RWPE2 (cell line): ENCODE data around the gene PLK3.
"Not testable (repeated sequence)": the region's sequence is repeated elsewhere in the genome, so short reads cannot be mapped to it uniquely, and the experiment has no call there.

Experiments
- ATAC-seq: fragments of 200-7000 bp; cut with Tn5 transposase; 3 replicates; pipeline ENCODE4 v1.9.1; 2021; ENCODE audit warnings: low read depth
- DNase-seq: peaks from one replicate; pipeline ENCODE4 v3.0.0-alpha.2; 2020; ENCODE audit warnings: low spot score
- H3K27ac ChIP-seq: fragments of 450-650 bp; 2 replicates; pipeline ENCODE4 v1.5.1; 2017; ENCODE audit warnings: mild to moderate bottlenecking; ENCODE audit not compliant: poor library complexity, severe bottlenecking
- H3K27me3 ChIP-seq: fragments of 250-450 bp; sonication (Bioruptor Pico); 2 replicates; pipeline ENCODE4 v1.5.1; 2021; ENCODE audit warnings: mild to moderate bottlenecking, moderate library complexity; ENCODE audit not compliant: insufficient read depth, poor library complexity, severe bottlenecking
- H3K36me3 ChIP-seq: fragments of 250-450 bp; sonication (Bioruptor Pico); 2 replicates; pipeline ENCODE4 v1.5.1; 2020; ENCODE audit warnings: low read depth, mild to moderate bottlenecking, moderate library complexity
- H3K4me1 ChIP-seq: fragments of 250-450 bp; sonication (Bioruptor Pico); 2 replicates; pipeline ENCODE4 v1.5.1; 2021; ENCODE audit warnings: mild to moderate bottlenecking, moderate library complexity; ENCODE audit not compliant: insufficient read depth, poor library complexity, severe bottlenecking
- H3K4me3 ChIP-seq: fragments of 250-450 bp; sonication (Bioruptor Pico); 2 replicates; pipeline ENCODE4 v1.5.1; 2021; ENCODE audit warnings: mild to moderate bottlenecking, moderate library complexity; ENCODE audit not compliant: severe bottlenecking
- H3K9me3 ChIP-seq: fragments of 250-450 bp; sonication (Bioruptor Pico); 2 replicates; pipeline ENCODE4 v1.5.1; 2021; ENCODE audit warnings: mild to moderate bottlenecking, moderate library complexity; ENCODE audit not compliant: severe bottlenecking
- TF ChIP-seq, protein P1 (sequence below): fragments of 450-650 bp; IDR thresholded peaks from one replicate; pipeline ENCODE4 v1.5.1; 2017; ENCODE audit warnings: mild to moderate bottlenecking, moderate library complexity; ENCODE audit not compliant: poor library complexity, severe bottlenecking

Gene PLK3

DNA sequence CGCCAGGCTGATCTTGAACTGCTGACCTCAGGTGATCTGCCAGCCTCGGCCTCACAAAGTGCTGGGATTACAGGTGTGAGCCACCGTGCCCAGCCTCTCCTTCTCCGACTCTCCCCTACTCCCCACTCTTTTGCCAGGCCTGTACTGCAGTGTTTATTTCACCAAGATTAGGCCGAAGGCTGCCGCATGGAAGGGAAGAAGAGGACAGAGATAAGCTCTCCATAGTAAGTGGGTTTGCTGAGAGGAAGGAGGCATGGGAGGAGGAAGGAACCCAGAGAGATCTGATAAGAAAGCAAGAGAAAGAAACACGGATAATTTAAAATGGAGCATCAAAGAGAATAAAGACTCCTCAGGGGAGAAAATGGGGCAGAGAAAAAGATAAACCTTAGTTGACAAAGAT is 34.2 kb downstream of the PLK3 start:
- DNase-seq (no peak), ATAC-seq (no peak)
- no peak overlapping the region for H3K4me3 ChIP-seq
- TF ChIP-seq, protein P1, sequence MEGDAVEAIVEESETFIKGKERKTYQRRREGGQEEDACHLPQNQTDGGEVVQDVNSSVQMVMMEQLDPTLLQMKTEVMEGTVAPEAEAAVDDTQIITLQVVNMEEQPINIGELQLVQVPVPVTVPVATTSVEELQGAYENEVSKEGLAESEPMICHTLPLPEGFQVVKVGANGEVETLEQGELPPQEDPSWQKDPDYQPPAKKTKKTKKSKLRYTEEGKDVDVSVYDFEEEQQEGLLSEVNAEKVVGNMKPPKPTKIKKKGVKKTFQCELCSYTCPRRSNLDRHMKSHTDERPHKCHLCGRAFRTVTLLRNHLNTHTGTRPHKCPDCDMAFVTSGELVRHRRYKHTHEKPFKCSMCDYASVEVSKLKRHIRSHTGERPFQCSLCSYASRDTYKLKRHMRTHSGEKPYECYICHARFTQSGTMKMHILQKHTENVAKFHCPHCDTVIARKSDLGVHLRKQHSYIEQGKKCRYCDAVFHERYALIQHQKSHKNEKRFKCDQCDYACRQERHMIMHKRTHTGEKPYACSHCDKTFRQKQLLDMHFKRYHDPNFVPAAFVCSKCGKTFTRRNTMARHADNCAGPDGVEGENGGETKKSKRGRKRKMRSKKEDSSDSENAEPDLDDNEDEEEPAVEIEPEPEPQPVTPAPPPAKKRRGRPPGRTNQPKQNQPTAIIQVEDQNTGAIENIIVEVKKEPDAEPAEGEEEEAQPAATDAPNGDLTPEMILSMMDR = no peak
- no peaks in the 10 kb centered on the region for H3K27me3 ChIP-seq
- H3K9me3 ChIP-seq = no peaks in the 10 kb centered on the region
- no peak overlapping the region for H3K27ac ChIP-seq
- no peaks in the 10 kb centered on the region for H3K36me3 ChIP-seq
- H3K4me1 ChIP-seq = no peaks in the 10 kb centered on the region

DNA sequence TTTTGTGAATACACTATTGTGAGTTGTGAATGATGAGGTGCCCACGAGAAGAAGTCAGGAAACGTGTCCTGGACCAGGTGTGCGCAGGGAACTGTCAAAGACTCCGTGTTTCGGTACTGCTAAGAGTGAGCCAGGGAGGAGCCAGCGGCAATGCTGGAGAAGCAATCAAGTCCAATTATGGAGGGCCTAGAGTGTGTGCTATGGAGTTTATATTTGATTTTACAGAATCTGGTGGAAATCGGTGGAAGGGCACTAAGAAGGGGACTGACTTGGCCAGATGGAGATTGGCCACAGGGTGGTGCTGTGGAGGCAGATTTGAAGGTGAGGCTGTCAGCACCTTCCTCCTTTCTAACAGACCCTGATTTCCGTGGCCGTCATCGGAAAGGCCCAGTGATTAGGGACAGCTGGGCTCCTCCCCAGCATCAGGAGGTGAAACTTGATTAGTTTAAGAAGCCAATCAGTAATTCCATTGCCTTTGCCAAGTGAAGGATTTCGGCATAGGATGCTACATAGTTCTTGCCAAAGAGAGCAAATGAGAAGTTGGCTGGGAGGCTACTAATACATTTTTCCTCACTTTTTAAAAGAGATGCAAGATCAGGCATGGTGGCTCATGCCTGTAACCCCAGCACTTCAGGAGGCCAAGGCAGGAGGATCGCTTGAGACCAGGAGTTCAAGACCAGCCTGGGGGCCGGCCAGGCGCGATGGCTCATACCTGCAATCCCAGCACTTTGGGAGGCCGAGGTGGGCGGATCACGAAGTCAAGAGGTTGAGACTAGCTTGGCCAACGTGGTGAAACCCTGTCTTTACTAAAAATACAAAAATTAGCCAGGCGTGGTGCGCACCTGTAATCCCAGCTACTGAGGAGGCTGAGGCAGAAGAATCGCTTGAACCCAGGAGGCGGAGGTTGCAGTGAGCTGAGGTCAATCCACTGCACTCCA is 35.8 kb downstream of the PLK3 start:
- TF ChIP-seq, protein P1 = peak; percentile 91
- DNase-seq (no peak), ATAC-seq (peak; percentile 88)
- no peaks in the 10 kb centered on the region for H3K36me3 ChIP-seq
- no peak overlapping the region for H3K27ac ChIP-seq
- no peaks in the 10 kb centered on the region for H3K9me3 ChIP-seq
- no peak overlapping the region for H3K4me3 ChIP-seq
- H3K27me3 ChIP-seq = no peaks in the 10 kb centered on the region
- no peaks in the 10 kb centered on the region for H3K4me1 ChIP-seq

DNA sequence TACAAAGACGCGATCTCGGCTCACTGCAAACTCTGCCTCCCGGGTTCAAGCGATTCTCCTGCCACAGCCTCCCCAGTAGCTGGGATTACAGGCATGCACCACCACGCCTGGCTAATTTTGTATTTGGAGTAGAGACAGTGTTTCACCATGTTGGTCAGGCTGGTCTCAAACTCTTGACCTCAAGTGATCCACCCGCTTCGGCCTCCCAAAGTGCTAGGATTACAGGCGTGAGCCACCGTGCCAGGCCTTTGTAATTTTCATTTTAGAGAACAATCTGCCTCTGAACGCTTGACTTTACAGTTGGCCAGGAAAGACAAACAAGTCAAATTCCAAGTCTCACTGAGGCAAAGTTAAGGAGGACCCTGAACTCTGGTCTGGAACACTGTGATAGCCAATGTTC is 38.1 kb downstream of the PLK3 start:
- not testable (repeated sequence) for H3K27me3 ChIP-seq, H3K36me3 ChIP-seq, H3K4me1 ChIP-seq, DNase-seq, H3K27ac ChIP-seq, H3K9me3 ChIP-seq, H3K4me3 ChIP-seq, ATAC-seq

DNA sequence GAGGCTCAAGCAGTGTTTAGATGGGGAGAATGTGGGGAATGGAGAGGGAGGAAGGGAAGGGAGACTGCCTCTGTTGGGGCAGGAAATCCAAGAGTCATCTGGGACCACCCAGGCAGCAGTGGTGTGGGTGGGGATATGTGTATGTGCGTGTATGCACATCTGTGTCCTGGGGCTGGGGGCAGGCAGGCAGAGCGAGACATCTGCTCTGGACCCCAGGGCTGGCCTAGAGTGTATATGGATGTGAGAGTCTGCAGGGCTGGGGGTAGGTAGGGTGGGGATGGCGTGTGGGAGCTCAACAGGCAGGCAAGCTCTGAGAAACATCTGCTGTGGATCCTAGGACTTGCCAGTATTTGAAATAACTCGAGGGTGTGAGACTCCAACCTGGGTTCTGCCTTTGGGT is 39.4 kb downstream of the PLK3 start:
- Histone ChIP-seq H3K36me3 (no peaks in the 10 kb centered on the region), H3K27me3 (no peaks in the 10 kb centered on the region), H3K4me1 (no peaks in the 10 kb centered on the region), H3K9me3 (no peaks in the 10 kb centered on the region), H3K27ac (no peak overlapping the region), H3K4me3 (no peak overlapping the region)
- ATAC-seq (no peak), DNase-seq (no peak)
- TF ChIP-seq, protein P1 = no peak

DNA sequence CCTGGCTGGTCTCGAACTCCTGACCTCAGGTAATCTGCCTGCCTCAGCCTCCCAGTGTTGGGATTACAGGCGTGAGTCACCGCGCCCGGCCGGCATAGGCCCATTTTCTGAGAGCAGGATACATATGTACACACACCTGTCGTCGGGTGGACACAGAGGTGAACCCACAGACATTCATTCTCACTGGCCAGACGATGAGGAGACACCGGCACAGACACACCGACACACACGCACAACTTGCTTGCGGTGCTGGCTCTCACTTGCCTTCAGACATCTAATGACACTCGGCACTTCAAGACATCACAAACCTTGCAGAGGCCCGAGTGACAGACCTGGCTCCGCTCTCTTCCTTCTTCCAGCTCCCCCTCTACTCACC is 42.3 kb downstream of the PLK3 start:
- DNase-seq (no peak), ATAC-seq (peak; percentile 26; the same call in 2 of the 3 replicates)
- Histone ChIP-seq H3K27ac (no peak overlapping the region), H3K27me3 (no peaks in the 10 kb centered on the region), H3K4me1 (no peaks in the 10 kb centered on the region), H3K9me3 (no peaks in the 10 kb centered on the region), H3K4me3 (peak overlapping the region; percentile 35), H3K36me3 (no peaks in the 10 kb centered on the region)
- TF ChIP-seq, protein P1 = no peak
